DOHH2 (cell line): Measurements from ENCODE around the gene NDUFAF3.

Experiments used
- H3F3A ChIP-seq: fragments of 200-600 bp; sonication (generic), shearing (Covaris generic); 2 replicates; pipeline ENCODE4 v1.6.0; 2016; ENCODE audit warnings: antibody characterized with exemption, mild to moderate bottlenecking; ENCODE audit not compliant: control insufficient read depth, insufficient read depth
- H3K27ac ChIP-seq: fragments of 200-600 bp; sonication (generic); 2 replicates; pipeline ENCODE4 v1.5.1; 2014; ENCODE audit warnings: low read depth, mild to moderate bottlenecking, low read length, moderate library complexity
- H3K27me3 ChIP-seq: fragments of 200-600 bp; sonication (generic); 2 replicates; pipeline ENCODE4 v1.6.1; 2014; ENCODE audit warnings: mild to moderate bottlenecking, low read length, mixed read lengths; ENCODE audit not compliant: control insufficient read depth
- H3K36me3 ChIP-seq: fragments of 200-600 bp; sonication (generic); 2 replicates; pipeline ENCODE4 v1.6.1; 2014; ENCODE audit warnings: mild to moderate bottlenecking, low read length, moderate library complexity, mixed read lengths; ENCODE audit not compliant: control insufficient read depth
- H3K4me1 ChIP-seq: fragments of 200-600 bp; sonication (generic); 2 replicates; pipeline ENCODE4 v1.6.1; 2014; ENCODE audit warnings: mild to moderate bottlenecking, low read length, mixed read lengths; ENCODE audit not compliant: control insufficient read depth
- H3K4me2 ChIP-seq: fragments of 200-600 bp; sonication (generic); 2 replicates; pipeline ENCODE4 v1.6.0; 2014; ENCODE audit warnings: mild to moderate bottlenecking, low read length, moderate library complexity
- H3K4me3 ChIP-seq: fragments of 200-600 bp; sonication (generic); 2 replicates; pipeline ENCODE4 v1.5.1; 2014; ENCODE audit warnings: mild to moderate bottlenecking, low read length, mixed read lengths
- H3K79me2 ChIP-seq: fragments of 200-600 bp; sonication (generic); 2 replicates; pipeline ENCODE4 v1.6.1; 2014; ENCODE audit warnings: mild to moderate bottlenecking, low read length, mixed read lengths; ENCODE audit not compliant: control insufficient read depth
- H3K9me2 ChIP-seq: fragments of 200-600 bp; sonication (generic); replicated peaks from 2 replicates; pipeline ENCODE4 v1.6.1; 2014; ENCODE audit warnings: mild to moderate bottlenecking, low read length, mixed read lengths; ENCODE audit not compliant: control insufficient read depth
- H3K9me3 ChIP-seq: fragments of 200-600 bp; sonication (generic); 2 replicates; pipeline ENCODE4 v1.6.1; 2014; ENCODE audit warnings: antibody characterized with exemption, low read length, mixed read lengths; ENCODE audit not compliant: control insufficient read depth, insufficient read depth
- H4K20me1 ChIP-seq: fragments of 200-600 bp; sonication (generic); 2 replicates; pipeline ENCODE4 v1.6.0; 2014; ENCODE audit warnings: low read depth, mild to moderate bottlenecking, antibody characterized with exemption, low read length, moderate library complexity; ENCODE audit not compliant: control insufficient read depth, insufficient read depth
- EZH2phosphoT487 ChIP-seq: fragments of 200-600 bp; sonication (generic); IDR thresholded peaks from 2 replicates; pipeline ENCODE4 v1.6.1; 2017; ENCODE audit warnings: borderline replicate concordance, mild to moderate bottlenecking, antibody characterized with exemption, low read length, moderate library complexity, mixed read lengths
- TF ChIP-seq, protein P1 (sequence below): fragments of 200-600 bp; sonication (generic); IDR thresholded peaks from one replicate; pipeline ENCODE4 v1.5.1; 2014; ENCODE audit warnings: antibody characterized with exemption, mild to moderate bottlenecking, low read depth, low read length; ENCODE audit not compliant: poor library complexity, severe bottlenecking

The NDUFAF3 gene

DNA sequence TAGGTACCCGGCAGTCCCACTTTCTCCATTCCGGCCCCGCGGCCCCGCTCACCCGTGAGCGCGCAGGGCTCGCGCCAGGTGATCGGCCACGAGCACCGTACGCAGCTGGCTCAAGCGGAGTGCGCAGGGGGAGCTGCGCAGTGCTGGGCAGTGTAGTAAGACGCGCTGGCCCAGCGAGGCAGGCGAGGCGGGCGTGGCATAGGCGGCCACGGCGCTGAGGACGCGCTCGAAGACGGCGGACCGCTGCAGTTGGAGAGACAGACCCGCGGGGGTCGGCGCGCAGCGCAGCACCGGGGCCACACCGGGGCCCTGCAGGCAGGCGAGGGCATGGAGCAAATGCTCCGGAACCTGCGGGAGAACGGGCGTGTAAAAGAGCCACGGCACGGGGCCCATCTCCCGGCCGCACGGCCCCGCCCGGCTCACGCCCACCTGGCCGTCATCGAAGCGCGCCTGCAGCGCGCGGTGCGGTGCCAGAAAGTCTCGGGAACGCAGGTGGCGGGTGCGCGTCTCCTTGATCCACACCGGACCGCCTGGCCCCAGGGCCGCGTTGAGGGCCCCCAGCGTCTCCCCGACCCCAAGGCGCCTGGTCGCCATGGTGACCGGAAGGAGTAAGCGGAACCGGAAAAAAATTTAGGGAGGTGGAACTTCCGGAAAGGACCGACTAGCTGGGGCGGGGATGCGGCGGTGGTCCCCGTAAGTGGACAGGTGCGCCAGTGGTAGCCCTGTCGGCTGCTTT lies 3.8 kb upstream of the NDUFAF3 start, which contains the start of gene DALRD3:
Gene DALRD3, minus strand, starts transcription at position 610 of the 736 bp plus-strand sequence. Its CDS starts 16 bp downstream, at position 594.
- H3K36me3 ChIP-seq = peaks cover 65% of the 10 kb centered on the region
- TF ChIP-seq EZH2phosphoT487 = no peak
- TF ChIP-seq, protein P1, sequence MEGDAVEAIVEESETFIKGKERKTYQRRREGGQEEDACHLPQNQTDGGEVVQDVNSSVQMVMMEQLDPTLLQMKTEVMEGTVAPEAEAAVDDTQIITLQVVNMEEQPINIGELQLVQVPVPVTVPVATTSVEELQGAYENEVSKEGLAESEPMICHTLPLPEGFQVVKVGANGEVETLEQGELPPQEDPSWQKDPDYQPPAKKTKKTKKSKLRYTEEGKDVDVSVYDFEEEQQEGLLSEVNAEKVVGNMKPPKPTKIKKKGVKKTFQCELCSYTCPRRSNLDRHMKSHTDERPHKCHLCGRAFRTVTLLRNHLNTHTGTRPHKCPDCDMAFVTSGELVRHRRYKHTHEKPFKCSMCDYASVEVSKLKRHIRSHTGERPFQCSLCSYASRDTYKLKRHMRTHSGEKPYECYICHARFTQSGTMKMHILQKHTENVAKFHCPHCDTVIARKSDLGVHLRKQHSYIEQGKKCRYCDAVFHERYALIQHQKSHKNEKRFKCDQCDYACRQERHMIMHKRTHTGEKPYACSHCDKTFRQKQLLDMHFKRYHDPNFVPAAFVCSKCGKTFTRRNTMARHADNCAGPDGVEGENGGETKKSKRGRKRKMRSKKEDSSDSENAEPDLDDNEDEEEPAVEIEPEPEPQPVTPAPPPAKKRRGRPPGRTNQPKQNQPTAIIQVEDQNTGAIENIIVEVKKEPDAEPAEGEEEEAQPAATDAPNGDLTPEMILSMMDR = no peak
- H3K79me2 ChIP-seq = peaks cover 43% of the 10 kb centered on the region
- H4K20me1 ChIP-seq = peaks cover 7% of the 10 kb centered on the region; the same call in 1 of the 2 replicates
- H3K27me3 ChIP-seq = no peaks in the 10 kb centered on the region
- peaks cover 28% of the 10 kb centered on the region for H3K4me1 ChIP-seq
- no peaks in the 10 kb centered on the region for H3K9me3 ChIP-seq
- H3F3A ChIP-seq = peaks cover 19% of the 10 kb centered on the region
- H3K9me2 ChIP-seq = no peaks in the 10 kb centered on the region
- peak within 1 kb of the TSS; percentile 92 for H3K4me3 ChIP-seq
- H3K4me2 ChIP-seq = peak within 1 kb of the TSS; percentile 94
- peak within 1 kb of the TSS; percentile 92 for H3K27ac ChIP-seq

DNA sequence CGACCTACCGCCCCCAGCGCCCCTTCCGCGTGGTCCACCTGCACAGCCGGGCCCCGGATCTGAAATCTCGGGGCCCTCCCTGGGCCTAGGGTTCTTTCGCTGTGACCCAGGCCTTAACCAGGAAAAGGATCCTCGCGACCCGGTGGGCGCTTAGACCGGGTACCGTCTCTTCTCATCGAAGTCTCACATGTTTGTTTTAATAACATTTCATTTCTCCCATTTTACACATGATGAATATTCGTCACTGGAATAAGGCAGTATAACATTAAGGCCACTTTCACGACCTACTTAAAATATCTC lies 3.3 kb upstream of the NDUFAF3 start:
- H3K4me1 ChIP-seq = peaks cover 33% of the 10 kb centered on the region
- H3K4me2 ChIP-seq = peak overlapping the region; percentile 94
- peak overlapping the region; percentile 92 for H3K4me3 ChIP-seq
- peaks cover 2% of the 10 kb centered on the region; the same call in 1 of the 2 replicates for H4K20me1 ChIP-seq
- peak overlapping the region; percentile 92 for H3K27ac ChIP-seq
- no peaks in the 10 kb centered on the region for H3K9me2 ChIP-seq
- no peaks in the 10 kb centered on the region for H3K27me3 ChIP-seq
- H3K36me3 ChIP-seq = peaks cover 65% of the 10 kb centered on the region
- no peak for TF ChIP-seq EZH2phosphoT487
- TF ChIP-seq, protein P1 = no peak
- H3K9me3 ChIP-seq = no peaks in the 10 kb centered on the region
- H3F3A ChIP-seq = peaks cover 21% of the 10 kb centered on the region
- H3K79me2 ChIP-seq = peaks cover 43% of the 10 kb centered on the region

DNA sequence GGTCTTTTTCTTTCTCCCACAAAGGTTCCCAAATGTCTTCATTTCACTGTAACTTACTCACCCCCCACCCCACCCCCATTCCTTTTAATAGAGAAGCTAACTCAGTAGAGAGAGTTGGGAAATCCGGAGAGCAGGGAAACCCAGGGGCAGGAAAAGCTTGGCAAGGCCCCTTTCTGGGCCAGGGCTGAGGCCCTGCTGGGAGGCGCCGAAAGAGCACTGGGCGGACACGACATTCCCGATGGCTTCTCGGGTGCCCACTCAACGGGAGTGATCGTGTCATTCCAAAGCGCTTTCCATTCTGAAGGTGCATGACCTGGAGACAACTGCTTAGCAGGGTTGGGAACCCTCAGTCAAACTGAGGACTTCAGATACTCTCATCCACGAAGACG lies 2.0 kb upstream of the NDUFAF3 start:
- Histone ChIP-seq H4K20me1 (no peaks in the 10 kb centered on the region), H3K27me3 (no peaks in the 10 kb centered on the region), H3K4me3 (peak overlapping the region; percentile 92), H3K9me2 (no peaks in the 10 kb centered on the region), H3K79me2 (peaks cover 53% of the 10 kb centered on the region), H3F3A (peaks cover 27% of the 10 kb centered on the region), H3K9me3 (no peaks in the 10 kb centered on the region), H3K4me1 (peaks cover 44% of the 10 kb centered on the region), H3K36me3 (peaks cover 65% of the 10 kb centered on the region), H3K27ac (peak overlapping the region; percentile 92), H3K4me2 (peak overlapping the region; percentile 94)
- TF ChIP-seq EZH2phosphoT487 = no peak
